ENCODE measurements around the gene MAGEA11. TPM values are rescaled to one million over a fixed set of nuclear protein-coding genes. Genes with fewer than 3 reads are reported as not detected.

MAGEA11 gene
- total and polyA plus RNA-seq, 2 of the 13 experiments (the other 11 are each of a cell fraction or from before 2014, with no cell fraction given): not detected

DNA sequence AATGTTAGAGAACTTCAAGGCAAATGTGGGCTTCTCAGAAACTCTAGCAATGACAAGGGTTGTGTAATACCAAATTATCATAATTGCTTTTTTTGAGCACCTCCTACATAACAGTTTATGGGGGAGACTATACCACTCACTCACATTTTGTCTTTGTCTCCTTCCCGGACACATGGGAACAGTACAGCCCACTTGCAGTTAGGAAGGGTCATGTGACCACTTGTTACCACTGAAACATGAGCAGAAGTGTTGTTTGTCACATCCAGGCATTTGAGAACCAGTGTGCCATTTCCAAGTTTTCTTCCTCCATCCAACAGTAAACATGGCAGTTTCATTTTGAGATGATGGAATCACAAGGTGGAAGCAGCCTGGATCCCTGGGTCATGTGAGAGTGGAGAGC, 6.9 kb downstream of the MAGEA11 start (continued):
- TF ChIP-seq GABPB1 (CRISPR knock-in tag; IDR thresholded peaks at IDR 0.05) (no peak), ZNF569 (CRISPR knock-in tag; IDR thresholded peaks at IDR 0.05; ENCODE audit: borderline replicate concordance) (no peak), ZNF33A (CRISPR knock-in tag; IDR thresholded peaks at IDR 0.05; ENCODE audit: borderline replicate concordance) (no peak), ZNF414 (CRISPR knock-in tag; IDR thresholded peaks at IDR 0.05) (no peak), ZNF296 (CRISPR knock-in tag; conservative IDR thresholded peaks at IDR 0.05) (no peak), ZNF549 (CRISPR knock-in tag; IDR thresholded peaks at IDR 0.05) (no peak), HOXA9 (CRISPR knock-in tag; IDR thresholded peaks at IDR 0.05; ENCODE audit: borderline replicate concordance) (no peak), MTERF4 (CRISPR knock-in tag; IDR thresholded peaks at IDR 0.05) (no peak), ZNF17 (CRISPR knock-in tag; IDR thresholded peaks at IDR 0.05) (no peak), SAFB2 (CRISPR knock-in tag; IDR thresholded peaks at IDR 0.05; ENCODE audit: borderline replicate concordance, low read depth) (no peak), ZNF558 (CRISPR knock-in tag; IDR thresholded peaks at IDR 0.05; ENCODE audit: borderline replicate concordance) (no peak), TBX2 (CRISPR knock-in tag; IDR thresholded peaks at IDR 0.05; ENCODE audit: borderline replicate concordance) (no peak)
- TF ChIP-seq, protein P1, sequence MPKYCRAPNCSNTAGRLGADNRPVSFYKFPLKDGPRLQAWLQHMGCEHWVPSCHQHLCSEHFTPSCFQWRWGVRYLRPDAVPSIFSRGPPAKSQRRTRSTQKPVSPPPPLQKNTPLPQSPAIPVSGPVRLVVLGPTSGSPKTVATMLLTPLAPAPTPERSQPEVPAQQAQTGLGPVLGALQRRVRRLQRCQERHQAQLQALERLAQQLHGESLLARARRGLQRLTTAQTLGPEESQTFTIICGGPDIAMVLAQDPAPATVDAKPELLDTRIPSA (CRISPR knock-in tag; IDR thresholded peaks at IDR 0.05; ENCODE audit: borderline replicate concordance): no peak
- TF ChIP-seq, protein P2, sequence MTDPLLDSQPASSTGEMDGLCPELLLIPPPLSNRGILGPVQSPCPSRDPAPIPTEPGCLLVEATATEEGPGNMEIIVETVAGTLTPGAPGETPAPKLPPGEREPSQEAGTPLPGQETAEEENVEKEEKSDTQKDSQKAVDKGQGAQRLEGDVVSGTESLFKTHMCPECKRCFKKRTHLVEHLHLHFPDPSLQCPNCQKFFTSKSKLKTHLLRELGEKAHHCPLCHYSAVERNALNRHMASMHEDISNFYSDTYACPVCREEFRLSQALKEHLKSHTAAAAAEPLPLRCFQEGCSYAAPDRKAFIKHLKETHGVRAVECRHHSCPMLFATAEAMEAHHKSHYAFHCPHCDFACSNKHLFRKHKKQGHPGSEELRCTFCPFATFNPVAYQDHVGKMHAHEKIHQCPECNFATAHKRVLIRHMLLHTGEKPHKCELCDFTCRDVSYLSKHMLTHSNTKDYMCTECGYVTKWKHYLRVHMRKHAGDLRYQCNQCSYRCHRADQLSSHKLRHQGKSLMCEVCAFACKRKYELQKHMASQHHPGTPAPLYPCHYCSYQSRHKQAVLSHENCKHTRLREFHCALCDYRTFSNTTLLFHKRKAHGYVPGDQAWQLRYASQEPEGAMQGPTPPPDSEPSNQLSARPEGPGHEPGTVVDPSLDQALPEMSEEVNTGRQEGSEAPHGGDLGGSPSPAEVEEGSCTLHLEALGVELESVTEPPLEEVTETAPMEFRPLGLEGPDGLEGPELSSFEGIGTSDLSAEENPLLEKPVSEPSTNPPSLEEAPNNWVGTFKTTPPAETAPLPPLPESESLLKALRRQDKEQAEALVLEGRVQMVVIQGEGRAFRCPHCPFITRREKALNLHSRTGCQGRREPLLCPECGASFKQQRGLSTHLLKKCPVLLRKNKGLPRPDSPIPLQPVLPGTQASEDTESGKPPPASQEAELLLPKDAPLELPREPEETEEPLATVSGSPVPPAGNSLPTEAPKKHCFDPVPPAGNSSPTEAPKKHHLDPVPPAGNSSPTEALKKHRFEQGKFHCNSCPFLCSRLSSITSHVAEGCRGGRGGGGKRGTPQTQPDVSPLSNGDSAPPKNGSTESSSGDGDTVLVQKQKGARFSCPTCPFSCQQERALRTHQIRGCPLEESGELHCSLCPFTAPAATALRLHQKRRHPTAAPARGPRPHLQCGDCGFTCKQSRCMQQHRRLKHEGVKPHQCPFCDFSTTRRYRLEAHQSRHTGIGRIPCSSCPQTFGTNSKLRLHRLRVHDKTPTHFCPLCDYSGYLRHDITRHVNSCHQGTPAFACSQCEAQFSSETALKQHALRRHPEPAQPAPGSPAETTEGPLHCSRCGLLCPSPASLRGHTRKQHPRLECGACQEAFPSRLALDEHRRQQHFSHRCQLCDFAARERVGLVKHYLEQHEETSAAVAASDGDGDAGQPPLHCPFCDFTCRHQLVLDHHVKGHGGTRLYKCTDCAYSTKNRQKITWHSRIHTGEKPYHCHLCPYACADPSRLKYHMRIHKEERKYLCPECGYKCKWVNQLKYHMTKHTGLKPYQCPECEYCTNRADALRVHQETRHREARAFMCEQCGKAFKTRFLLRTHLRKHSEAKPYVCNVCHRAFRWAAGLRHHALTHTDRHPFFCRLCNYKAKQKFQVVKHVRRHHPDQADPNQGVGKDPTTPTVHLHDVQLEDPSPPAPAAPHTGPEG (CRISPR knock-in tag; IDR thresholded peaks at IDR 0.05): no peak

Measured in HepG2 (cell line).